ENCODE results near the gene ZNF575.
"Not testable (repeated sequence)": the region's sequence is repeated elsewhere in the genome, so short reads cannot be mapped to it uniquely, and the experiment has no call there.

Gene ZNF575

GRCh38 chr19:43545981-43546380 lies 13.0 kb downstream of the ZNF575 start:
- no peak for DNase-seq

GRCh38 chr19:43546581-43546980 lies 13.6 kb downstream of the ZNF575 start:
- no peak for DNase-seq

- DNase-seq, result not testable (repeated sequence)
Observed at GRCh38 chr19:43547926-43548325, 14.9 kb downstream of the ZNF575 start.

GRCh38 chr19:43548706-43549105 lies 15.7 kb downstream of the ZNF575 start:
- no peak for DNase-seq

GRCh38 chr19:43551399-43552197 lies 18.6 kb downstream of the ZNF575 start:
- DNase-seq, result no peak

- no peak for DNase-seq
Observed at GRCh38 chr19:43552198-43552450, 19.1 kb downstream of the ZNF575 start.

- DNase-seq, result no peak
Observed at GRCh38 chr19:43552616-43553015, 19.6 kb downstream of the ZNF575 start.

GRCh38 chr19:43553656-43554055 lies 20.7 kb downstream of the ZNF575 start:
- no peak for DNase-seq

- DNase-seq, result no peak
Observed at GRCh38 chr19:43554317-43554895, 21.4 kb downstream of the ZNF575 start.

GRCh38 chr19:43555185-43555770 lies 22.3 kb downstream of the ZNF575 start:
- peak; percentile 3 for DNase-seq

- DNase-seq, result no peak
Observed at GRCh38 chr19:43560687-43561086, 27.7 kb downstream of the ZNF575 start.

- no peak for DNase-seq
Observed at GRCh38 chr19:43561139-43561970, 28.4 kb downstream of the ZNF575 start.

GRCh38 chr19:43562226-43562697 lies 29.3 kb downstream of the ZNF575 start:
- no peak for DNase-seq

GRCh38 chr19:43562698-43563241 lies 29.8 kb downstream of the ZNF575 start:
- DNase-seq, result no peak

- DNase-seq, result no peak
Observed at GRCh38 chr19:43563816-43564457, 30.9 kb downstream of the ZNF575 start.

GRCh38 chr19:43564800-43565199 lies 31.8 kb downstream of the ZNF575 start:
- DNase-seq, result no peak

- DNase-seq, result no peak
Observed at GRCh38 chr19:43569657-43570056, 36.7 kb downstream of the ZNF575 start.

- peak; percentile 29 for DNase-seq
Observed at GRCh38 chr19:43570174-43570791, 37.3 kb downstream of the ZNF575 start.

- DNase-seq, result no peak
Observed at GRCh38 chr19:43572171-43572588, 39.2 kb downstream of the ZNF575 start.

- DNase-seq, result no peak
Observed at GRCh38 chr19:43574424-43575155, 41.6 kb downstream of the ZNF575 start.

All from NCI-H526 treated with DMSO at 0.1 percent for 48 hours (cell line).